Osteocyte (in vitro differentiated cells): ENCODE data around the gene CFAP45. TPM values are rescaled to one million over a fixed set of nuclear protein-coding genes. Genes with fewer than 3 reads are reported as not detected.

ENCODE experiments used
- DNase-seq: peaks from one replicate; pipeline ENCODE4 v3.0.0; 2021; ENCODE audit warnings: mixed read lengths; ENCODE audit not compliant: unreplicated experiment; ENCODE audit errors: extremely low spot score
- H3K27ac Mint-ChIP-seq: one replicate; pipeline ENCODE4 v1.8.0; 2021; ENCODE audit warnings: mild to moderate bottlenecking, mixed read lengths; ENCODE audit not compliant: unreplicated experiment
- H3K27me3 Mint-ChIP-seq: one replicate; pipeline ENCODE4 v1.8.0; 2021; ENCODE audit warnings: mixed read lengths; ENCODE audit not compliant: unreplicated experiment
- H3K36me3 Mint-ChIP-seq: one replicate; pipeline ENCODE4 v1.8.0; 2021; ENCODE audit warnings: mixed read lengths; ENCODE audit not compliant: unreplicated experiment
- H3K4me1 Mint-ChIP-seq: one replicate; pipeline ENCODE4 v1.8.0; 2021; ENCODE audit warnings: mixed read lengths; ENCODE audit not compliant: unreplicated experiment
- H3K4me3 Mint-ChIP-seq: one replicate; pipeline ENCODE4 v1.8.0; 2021; ENCODE audit warnings: mild to moderate bottlenecking, moderate library complexity, mixed read lengths; ENCODE audit not compliant: unreplicated experiment
- H3K9me3 Mint-ChIP-seq: one replicate; pipeline ENCODE4 v1.8.0; 2021; ENCODE audit warnings: mixed read lengths; ENCODE audit not compliant: unreplicated experiment
- CTCF ChIP-seq: fragments of 200-600 bp; sonication (generic); IDR thresholded peaks from 2 replicates; pipeline ENCODE4 v1.5.0; 2021; ENCODE audit warnings: antibody characterized with exemption, mild to moderate bottlenecking, moderate library complexity
- total RNA-seq: library from RNA; stranded (reverse); gene quantifications from 2 replicates; pipeline ENCODE4 v1.2.1, GENCODE V29; 2021

Gene CFAP45
- total RNA-seq, 1 donor from 2014 or later, result 0.83 TPM

DNA sequence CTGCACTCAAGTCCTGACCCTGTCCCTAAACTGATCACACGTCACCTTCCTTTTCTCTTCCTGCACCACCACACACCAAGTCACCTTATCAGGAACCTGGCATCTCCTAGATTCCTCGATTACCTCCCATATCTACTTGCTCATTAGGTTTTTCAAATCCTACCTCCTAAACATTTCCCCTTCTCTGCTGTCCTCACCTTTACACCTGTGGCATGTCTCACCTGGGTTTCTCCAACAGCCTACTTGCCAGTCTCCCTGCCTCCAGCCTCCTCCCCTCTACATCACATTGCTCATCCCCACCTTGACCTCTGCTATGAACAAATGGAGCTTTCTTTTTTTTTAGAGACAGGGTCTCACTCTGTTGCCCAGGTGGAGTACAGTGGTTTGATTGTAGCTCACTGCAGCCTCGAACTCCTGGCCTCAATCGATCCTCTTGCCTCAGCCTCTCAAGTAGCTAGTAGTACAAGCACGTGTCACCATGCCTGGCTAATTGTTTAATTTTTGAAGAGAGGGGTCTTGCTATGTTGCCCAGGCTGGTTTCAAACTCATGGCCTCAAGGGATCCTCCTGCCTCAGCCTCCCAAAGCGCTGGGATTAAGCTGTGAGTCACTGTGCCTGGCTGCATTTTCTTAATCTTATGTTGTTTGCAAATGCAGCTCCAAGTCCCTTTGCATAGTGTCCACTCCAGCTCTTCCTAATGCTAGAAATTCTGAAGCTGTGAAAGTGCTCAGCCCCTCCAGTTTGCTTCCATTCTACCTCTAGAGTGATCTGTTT lies 39.1 kb upstream of the CFAP45 start:
- no peaks in the 10 kb centered on the region for H3K9me3 Mint-ChIP-seq
- H3K27me3 Mint-ChIP-seq, result peaks cover 54% of the 10 kb centered on the region
- TF ChIP-seq CTCF, result no peak
- H3K4me1 Mint-ChIP-seq, result no peaks in the 10 kb centered on the region
- no peaks in the 10 kb centered on the region for H3K36me3 Mint-ChIP-seq
- no peak for DNase-seq
- no peak overlapping the region for H3K4me3 Mint-ChIP-seq
- H3K27ac Mint-ChIP-seq, result no peak overlapping the region

GRCh38 chr1:159938211-159938852 lies 38.4 kb upstream of the CFAP45 start:
- TF ChIP-seq CTCF, result no peak
- Mint-ChIP-seq H3K27me3 (peaks cover 47% of the 10 kb centered on the region), H3K4me1 (no peaks in the 10 kb centered on the region), H3K9me3 (no peaks in the 10 kb centered on the region), H3K4me3 (no peak overlapping the region), H3K27ac (no peak overlapping the region), H3K36me3 (no peaks in the 10 kb centered on the region)
- DNase-seq, result no peak

DNA sequence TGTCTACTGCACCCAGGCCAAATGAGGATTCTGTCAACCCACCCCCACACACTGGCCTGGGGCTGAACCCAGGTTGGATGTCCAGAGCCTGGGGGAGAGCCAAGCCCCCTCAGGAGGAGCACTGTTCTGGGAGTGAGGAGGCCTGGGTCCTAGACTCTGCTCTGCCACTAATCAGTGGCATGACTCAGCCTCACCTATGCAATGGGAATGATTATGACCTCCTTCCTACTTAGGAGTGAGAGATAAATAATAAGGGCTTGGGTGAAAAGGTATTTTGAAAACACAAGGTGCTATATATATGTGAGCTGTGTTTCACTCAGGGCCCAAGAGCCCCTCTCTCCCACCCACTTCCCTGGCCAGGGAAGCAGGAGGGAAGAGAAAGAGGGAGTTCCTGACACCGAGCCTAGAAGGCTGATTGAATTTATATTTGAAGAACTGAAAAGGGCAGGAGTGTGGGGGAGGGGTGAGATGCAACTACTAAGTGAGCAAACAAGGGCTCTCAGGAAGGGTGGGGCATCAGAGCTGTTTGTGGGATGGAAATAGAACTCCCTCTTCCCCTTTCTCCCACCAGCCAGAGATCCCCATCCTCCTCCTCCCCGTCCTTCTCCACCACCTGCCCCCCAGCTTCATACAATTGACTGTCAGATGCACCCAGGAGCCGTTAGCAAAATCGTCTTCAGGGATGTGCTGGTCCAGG lies 37.2 kb upstream of the CFAP45 start:
- DNase-seq, result no peak
- Mint-ChIP-seq H3K27me3 (peaks cover 40% of the 10 kb centered on the region), H3K9me3 (no peaks in the 10 kb centered on the region), H3K36me3 (no peaks in the 10 kb centered on the region), H3K4me3 (no peak overlapping the region), H3K27ac (no peak overlapping the region), H3K4me1 (no peaks in the 10 kb centered on the region)
- TF ChIP-seq CTCF, result no peak

GRCh38 chr1:159936273-159936904 lies 36.4 kb upstream of the CFAP45 start:
- Mint-ChIP-seq H3K36me3 (no peaks in the 10 kb centered on the region), H3K4me3 (no peak overlapping the region), H3K27me3 (peaks cover 36% of the 10 kb centered on the region), H3K9me3 (no peaks in the 10 kb centered on the region), H3K4me1 (no peaks in the 10 kb centered on the region), H3K27ac (no peak overlapping the region)
- no peak for DNase-seq
- peak; percentile 98 for TF ChIP-seq CTCF
